T-helper 1 cell treated with Interleukin-12 subunit alpha and Interleukin-12 subunit beta and Interleukin-4 antibody, amounts not matched to agents 30 ng/mL and 1 ng/mL, for 36 hours (primary cell): Measurements from ENCODE around the gene PCDHGB1. TPM values are rescaled to one million over a fixed set of nuclear protein-coding genes. Genes with fewer than 3 reads are reported as not detected.
"Not testable (repeated sequence)": the region's sequence is repeated elsewhere in the genome, so short reads cannot be mapped to it uniquely, and the experiment has no call there.

Experiments
- intact Hi-C: fragments of 100-400 bp; cut with micrococcal nuclease; formaldehyde crosslinking; loops from one replicate; pipeline ENCODE4 v1.15.1; 2024
- total RNA-seq: library from RNA; stranded (reverse); gene quantifications from 2 replicates; pipeline ENCODE4 v1.2.3, GENCODE V29; 2022

The PCDHGB1 gene
- 0.15 and 0.17 TPM in 2 replicates for total RNA-seq

DNA sequence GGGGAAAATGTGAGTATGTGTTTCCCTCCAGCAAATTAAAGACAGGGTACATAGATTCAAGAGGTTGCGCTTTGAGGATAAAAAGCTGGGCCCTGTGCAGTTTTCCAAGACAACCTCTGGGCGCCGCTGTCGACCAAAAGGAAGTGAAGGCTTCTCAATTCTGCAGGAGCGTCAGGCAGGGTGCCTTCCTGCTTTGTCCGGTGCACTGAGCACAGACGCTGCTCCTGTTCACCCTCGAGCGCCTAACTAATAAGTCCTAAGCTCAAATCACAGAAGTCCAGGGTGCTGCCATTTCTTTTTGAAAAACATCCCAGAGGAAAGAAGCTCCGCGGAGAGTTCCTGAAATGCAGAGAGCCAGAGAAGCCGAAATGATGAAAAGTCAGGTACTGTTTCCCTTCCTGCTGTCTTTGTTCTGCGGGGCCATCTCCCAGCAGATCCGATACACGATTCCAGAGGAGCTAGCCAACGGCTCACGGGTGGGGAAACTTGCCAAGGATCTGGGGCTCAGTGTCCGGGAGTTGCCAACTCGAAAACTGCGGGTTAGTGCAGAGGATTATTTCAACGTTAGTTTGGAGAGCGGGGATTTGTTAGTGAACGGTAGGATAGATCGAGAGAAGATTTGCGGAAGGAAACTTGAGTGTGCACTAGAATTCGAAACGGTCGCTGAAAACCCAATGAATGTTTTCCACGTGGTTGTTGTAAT is at the start of gene PCDHGB1:
PCDHGB1 (plus strand) TSS at position 183 of the 703 bp plus-strand sequence; CDS start at position 345, 162 bp downstream.
- intact Hi-C loops, result no loop called here

DNA sequence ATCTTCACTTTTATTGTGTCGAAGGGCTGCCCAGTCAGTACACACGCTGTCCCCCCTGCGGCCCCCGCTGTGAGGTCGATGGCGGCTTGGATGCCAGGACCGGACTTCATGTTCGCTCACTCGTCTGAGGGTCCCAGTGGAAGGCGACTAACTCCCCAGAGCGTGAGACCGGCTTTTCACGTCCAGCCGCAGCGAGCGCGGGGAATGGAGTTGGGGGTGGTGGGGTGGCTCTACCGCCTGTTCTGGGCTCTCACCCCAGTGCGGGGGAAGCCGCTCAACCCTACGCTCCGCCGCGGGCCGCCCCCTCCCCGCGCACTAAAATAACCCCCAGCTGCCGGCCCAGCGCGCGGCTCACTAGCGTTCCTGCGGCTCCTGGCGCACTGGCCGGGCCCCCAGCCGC is 46.1 kb upstream of the PCDHGB1 start, which contains the start of gene SLC25A2:
SLC25A2 (minus strand) TSS at position 294 of the 400 bp plus-strand sequence; CDS start at position 110, 184 bp downstream.
- intact Hi-C loops, result no loop called here

DNA sequence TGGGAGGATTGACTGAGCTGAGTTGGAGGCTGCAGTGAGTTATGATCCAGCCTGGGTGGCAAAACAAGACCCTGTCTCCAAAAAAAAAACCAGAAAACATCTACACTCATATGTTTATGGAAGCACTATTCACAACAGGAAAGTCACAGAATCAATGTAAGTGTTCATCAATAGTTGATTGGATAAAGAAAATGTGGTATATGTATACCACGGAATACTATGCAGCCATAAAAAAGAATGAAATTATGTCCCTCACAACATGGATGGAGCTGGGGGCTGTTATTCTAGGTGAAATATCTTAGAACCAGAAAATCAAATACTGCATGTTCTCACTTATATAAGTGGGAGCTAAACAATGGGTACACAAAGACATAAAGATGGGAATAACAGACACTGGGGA is 43.3 kb upstream of the PCDHGB1 start:
- intact Hi-C loops, result no loop called here

DNA sequence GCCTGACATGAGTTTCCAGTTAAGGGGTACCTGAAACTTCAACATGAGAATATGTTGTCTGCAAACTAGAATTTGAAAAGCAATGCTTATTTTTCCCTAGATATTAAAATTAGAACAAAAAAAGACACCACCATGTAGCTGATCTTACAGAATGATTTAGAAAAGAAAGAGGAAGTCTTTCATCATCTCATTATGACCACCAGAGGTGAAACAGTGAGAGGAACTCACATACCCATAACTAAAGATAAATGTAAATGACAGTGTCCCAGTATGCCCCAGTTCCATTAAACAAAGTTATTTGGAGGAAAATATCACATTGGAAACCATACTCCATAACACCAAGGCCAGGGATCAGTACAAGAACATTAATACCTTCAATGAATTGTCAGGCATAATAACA is 36.2 kb upstream of the PCDHGB1 start:
- intact Hi-C loops, result no loop called here

DNA sequence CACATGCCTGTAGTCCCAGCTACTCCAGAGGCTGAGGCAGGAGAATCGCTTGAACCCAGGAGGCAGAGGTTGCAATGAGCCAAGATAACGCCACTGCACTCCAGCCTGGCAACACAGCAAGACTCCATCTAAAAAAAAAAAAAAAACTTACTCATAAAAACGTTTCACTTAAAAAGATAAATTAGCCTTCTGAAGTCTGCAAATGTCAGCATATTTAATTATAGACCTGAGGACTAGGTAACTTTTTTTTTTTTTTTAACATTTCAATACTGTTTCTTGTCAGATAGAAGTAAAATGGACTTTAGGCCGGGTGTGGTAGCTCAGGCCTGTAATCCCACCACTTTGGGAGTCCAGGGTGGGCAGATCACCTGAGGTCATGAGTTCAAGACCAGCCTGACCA is 32.9 kb upstream of the PCDHGB1 start:
- intact Hi-C loops, result not testable (repeated sequence)

DNA sequence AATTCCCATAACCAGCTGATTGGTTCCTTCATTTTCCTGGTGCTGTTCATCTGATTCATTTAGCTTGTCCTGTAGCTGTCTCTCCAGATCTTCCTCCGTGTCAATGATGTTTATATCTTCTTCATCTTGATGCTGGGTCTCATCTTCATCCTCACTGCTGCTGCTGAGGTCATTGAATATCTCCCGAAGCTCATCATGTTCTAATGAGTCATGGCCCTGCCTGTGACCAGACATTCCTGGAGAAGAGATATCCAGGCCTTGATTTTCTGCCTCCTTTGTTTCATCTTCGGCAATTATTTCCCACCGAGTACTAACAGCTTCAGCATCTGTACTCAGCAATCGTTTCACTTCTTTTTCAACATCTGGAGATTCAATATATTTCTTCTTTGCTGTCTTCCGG is 30.7 kb upstream of the PCDHGB1 start:
- intact Hi-C loops, result no loop called here

DNA sequence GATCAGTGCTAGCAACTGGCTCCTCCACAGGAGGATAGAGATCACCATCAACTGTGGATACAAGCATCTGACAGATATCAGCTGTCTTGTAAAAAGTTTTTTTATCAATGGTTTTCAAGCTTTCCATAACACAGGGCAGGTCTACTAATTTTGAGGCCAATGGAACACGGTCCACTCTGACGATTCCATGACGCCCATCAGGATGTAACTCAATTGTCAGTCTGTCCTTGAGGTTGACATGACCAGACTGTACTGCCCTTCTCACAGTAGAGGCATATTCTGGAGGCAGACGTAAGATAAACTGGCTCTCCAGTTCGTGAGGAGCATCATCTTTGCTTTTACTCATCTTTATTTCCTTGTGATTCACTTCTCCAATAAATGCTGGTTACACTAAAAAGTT is 30.2 kb upstream of the PCDHGB1 start:
- intact Hi-C loops, result loop anchor here (1.0 to 10.0 kb wide), 18 partner anchors 35 to 1205 kb away; partner anchors contain the start of genes ANKHD1, APBB3, CYSTM1 and DELE1

DNA sequence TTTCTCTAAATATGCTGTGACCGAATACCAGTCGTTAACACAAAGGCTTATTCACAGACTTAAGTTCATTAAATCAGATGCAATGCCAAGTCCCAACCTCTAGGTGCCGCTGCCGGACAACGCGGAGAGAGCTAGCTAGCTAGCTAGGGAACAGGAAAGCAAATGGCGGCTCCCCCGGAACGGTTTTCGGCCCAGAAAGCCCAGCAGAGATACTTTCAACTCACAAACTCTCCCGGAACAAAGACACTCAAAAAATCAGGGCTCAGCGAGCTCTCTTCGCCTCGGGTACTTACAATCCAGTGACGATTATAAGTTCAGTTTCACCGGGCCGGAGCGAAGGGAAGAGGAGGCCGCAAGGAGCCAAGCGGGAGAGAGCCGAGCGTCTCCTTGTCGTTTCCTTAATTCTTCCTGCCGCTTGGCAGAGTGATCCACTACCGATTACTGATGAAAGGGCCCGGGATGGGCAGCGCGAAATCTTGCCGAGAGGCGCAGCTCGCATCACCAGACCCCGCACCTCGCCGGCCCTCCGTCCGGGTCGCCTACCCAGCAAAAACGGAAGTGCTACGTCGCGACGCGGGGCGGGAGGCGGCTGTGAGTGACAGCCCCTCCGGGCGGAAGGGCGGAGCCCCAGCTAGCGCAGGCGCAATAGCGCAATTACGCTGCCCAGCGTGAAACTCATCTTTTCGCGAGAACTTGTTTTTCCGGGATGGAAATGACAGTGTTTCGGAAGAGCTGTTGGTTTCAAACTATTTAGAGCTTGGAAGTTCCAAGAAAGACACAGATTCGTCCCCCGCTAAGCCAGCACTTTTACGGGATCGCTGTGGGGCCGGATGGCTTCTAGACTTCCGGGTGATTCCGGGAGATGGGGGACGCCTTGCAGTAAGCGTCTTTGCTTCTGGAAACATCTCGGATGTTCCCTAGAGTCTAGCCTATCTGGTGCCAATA is 29.4 kb upstream of the PCDHGB1 start, which contains the start of gene TAF7:
TAF7 (minus strand) TSS at position 560 of the 945 bp plus-strand sequence. CDS start 740 bp downstream, outside the sequence.
- intact Hi-C loops, result loop anchor here (1.0 to 10.0 kb wide), 18 partner anchors 34 to 1206 kb away; partner anchors contain the start of genes ANKHD1, APBB3, CYSTM1 and DELE1

DNA sequence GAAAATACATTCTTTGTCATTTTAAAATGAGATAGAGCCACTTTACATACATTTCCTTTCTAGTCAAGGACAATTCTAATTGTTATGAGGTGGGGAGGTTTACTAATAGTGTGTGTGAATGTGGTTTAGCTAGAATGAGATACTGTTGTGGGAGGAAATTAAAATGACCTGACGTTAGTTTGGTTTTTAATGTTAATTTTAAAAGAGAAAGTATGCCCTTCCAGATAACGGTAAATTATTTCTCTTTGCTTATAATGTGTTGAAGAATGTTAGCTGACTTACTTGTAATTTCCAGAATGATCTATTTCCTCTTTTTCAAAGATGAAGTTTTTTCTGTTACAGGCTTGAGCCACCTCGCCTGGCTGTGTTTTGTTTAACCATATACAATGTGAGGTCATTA is 27.6 kb upstream of the PCDHGB1 start:
- intact Hi-C loops, result loop anchor here (5.0 to 10.0 kb wide), 3 partner anchors 675 to 1207 kb away; partner anchors contain the start of genes APBB3, IK, NDUFA2 and PURA

DNA sequence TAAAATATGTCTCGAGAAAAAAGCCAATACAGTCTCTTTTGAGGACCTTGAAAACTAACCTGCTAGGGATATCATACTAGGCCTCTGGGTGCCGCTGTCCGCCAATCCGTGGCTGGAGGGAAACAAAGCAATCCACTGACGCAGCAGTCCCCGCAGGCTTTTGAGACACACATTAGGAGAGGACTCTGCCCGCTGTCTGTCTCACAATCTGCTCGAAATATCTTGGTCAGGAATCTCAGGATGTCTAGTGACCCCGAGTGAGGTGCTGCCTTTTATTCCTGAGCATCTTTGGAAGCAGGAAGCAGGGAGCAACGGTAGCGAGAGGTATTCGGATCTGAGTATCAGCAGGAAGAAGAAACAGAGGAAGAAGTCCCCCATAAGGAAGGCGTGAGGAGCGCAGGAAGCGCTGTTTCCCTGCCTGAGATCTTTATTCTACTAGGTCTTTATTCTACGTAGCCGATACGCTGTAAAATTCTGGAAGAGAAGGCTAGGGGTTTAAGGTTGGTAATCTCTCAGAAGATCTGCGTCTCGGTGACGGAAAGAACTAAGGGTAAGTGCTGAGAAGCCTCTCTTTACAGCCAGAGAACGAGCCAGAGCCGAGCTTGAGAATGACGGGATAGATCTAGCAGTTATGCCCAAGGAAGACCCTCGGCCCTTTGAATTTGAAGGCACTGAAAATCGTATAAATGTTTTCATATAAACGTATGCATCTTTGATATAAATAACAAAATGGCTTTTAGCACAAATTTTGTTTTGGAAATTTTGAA is 23.6 kb upstream of the PCDHGB1 start:
- intact Hi-C loops, result loop anchor here (1.0 to 10.0 kb wide), 6 partner anchors 46 to 1211 kb away; partner anchors contain the start of genes APBB3, PCDHGA6, PCDHGB3 and PURA

DNA sequence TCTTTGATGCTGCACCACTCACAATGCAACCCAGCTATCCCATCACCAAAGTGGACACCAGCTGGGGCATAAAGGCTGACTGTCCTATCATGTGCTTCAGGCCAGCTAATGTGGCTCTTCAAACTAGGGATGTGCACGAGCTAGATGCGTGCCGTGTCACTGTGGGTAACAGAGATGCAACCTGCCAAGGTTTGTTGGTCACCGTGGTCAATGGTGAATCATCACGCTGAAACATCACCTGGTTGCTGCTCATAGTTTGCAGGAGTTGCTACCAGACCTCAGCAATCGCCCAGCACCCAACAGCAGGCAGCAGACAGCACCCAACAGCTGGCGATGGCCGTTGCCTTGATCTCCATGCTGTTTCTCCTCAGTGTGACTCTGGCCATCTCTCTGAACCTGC is 21.7 kb upstream of the PCDHGB1 start:
- intact Hi-C loops, result loop anchor here (1.0 to 10.0 kb wide), 4 partner anchors 44 to 1213 kb away; partner anchors contain the start of genes APBB3, PCDHGA6, PCDHGB3 and PURA

DNA sequence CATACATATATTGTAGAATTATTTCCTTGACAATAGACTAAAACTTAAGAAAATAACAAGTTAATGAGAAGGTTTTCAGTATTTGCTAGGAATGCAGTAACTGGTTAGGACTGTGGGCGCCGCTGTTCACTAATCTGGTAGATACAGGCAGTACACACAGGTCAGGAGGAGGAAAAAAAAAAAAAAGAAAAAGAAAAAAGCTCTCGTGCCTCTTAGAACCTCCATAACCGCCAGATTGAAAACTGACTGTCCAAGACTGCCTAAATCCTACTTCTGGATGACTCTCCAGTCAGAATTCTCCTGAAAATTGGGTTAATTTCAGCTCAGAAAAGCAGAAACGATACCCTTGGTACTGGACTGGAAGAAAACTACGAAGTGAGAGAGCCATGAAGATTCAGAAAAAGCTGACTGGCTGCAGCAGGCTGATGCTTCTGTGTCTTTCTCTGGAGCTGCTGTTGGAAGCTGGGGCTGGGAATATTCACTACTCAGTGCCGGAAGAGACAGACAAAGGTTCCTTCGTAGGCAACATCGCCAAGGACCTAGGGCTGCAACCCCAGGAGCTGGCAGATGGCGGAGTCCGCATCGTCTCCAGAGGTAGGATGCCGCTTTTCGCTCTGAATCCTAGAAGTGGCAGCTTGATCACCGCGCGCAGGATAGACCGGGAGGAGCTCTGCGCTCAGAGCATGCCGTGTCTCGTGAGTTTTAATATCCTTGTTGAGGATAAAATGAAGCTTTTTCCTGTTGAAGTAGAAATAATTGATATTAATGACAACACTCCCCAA is 19.4 kb upstream of the PCDHGB1 start, which contains the start of gene PCDHGA1:
PCDHGA1 (plus strand) TSS at position 216 of the 782 bp plus-strand sequence.
- intact Hi-C loops, result no loop called here

DNA sequence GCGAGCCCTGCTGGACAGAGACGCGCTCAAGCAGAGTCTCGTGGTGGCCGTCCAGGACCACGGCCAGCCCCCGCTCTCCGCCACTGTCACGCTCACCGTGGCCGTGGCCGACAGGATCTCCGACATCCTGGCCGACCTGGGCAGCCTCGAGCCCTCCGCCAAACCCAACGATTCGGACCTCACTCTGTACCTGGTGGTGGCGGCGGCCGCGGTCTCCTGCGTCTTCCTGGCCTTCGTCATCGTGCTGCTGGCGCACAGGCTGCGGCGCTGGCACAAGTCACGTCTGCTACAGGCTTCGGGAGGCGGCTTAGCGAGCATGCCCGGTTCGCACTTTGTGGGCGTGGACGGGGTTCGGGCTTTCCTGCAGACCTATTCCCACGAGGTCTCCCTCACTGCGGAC is 17.3 kb upstream of the PCDHGB1 start:
- intact Hi-C loops, result not testable (repeated sequence)

DNA sequence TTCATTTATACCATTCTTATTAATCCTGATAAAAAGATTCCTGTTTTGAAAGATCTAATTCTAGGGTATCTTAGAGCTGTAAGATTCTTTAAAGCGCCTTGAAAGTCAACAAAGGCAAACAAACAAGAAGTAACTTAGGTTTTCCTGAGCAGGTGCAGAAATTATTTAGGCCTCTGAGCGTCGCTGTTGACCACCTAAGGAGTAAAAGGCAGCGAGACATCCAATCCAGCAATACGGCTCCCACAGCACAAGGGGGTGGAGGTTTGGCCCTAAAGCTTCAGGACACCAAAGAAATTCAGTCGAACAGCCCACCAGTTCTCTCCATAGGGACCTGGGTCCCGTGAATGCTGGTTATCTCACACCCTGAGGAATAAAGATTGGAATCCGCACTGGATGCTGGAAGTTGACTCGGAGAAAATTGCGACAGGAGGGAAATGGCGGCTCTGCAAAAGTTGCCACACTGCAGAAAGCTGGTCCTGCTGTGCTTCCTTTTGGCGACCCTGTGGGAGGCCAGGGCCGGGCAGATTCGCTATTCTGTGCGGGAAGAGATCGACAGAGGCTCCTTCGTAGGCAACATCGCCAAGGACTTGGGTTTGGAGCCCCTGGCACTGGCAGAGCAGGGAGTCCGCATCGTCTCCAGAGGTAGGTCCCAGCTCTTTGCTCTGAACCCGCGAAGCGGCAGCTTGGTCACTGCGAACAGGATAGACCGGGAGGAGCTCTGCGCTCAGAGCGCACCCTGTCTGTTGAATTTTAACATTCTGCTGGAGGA is 11.2 kb upstream of the PCDHGB1 start, which contains the start of gene PCDHGA2:
PCDHGA2 (plus strand) TSS at position 223 of the 769 bp plus-strand sequence.
- intact Hi-C loops, result no loop called here

DNA sequence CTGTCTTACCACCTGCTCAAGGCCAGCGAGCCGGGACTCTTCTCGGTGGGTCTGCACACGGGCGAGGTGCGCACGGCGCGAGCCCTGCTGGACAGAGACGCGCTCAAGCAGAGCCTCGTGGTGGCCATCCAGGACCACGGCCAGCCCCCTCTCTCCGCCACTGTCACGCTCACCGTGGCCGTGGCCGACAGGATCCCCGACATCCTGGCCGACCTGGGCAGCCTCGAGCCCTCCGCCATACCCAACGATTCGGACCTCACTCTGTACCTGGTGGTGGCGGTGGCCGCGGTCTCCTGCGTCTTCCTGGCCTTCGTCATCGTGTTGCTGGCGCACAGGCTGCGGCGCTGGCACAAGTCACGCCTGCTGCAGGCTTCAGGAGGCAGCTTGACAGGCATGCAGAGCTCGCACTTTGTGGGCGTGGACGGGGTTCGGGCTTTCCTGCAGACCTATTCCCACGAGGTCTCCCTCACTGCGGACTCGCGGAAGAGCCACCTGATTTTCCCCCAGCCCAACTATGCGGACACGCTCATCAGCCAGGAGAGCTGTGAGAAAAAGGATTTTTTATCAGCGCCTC is 9.0 kb upstream of the PCDHGB1 start:
- intact Hi-C loops, result loop anchor here (5.0 kb wide), 2 partner anchors 171 to 216 kb away; no protein-coding TSS in a partner anchor

DNA sequence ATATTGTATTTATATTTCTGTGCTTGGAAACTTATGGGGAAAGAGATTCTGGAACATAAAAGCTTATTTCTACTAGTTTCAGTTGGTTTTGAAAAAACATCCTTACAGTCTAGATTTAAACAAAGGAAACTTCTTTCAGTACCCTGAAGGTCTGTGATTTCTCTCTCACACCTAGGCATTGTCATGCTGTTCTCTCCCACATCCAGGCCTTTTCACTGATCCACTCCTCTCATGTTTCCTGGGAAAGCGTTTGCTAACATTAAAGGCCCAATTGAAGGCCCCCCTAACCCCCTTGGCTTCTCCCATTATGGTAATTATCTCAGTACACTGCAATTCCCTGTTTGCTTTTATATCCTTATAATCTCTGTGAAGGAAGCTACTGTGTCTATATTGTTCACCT is 7.1 kb upstream of the PCDHGB1 start:
- intact Hi-C loops, result loop anchor here (5.0 kb wide), 2 partner anchors 170 to 215 kb away; no protein-coding TSS in a partner anchor

DNA sequence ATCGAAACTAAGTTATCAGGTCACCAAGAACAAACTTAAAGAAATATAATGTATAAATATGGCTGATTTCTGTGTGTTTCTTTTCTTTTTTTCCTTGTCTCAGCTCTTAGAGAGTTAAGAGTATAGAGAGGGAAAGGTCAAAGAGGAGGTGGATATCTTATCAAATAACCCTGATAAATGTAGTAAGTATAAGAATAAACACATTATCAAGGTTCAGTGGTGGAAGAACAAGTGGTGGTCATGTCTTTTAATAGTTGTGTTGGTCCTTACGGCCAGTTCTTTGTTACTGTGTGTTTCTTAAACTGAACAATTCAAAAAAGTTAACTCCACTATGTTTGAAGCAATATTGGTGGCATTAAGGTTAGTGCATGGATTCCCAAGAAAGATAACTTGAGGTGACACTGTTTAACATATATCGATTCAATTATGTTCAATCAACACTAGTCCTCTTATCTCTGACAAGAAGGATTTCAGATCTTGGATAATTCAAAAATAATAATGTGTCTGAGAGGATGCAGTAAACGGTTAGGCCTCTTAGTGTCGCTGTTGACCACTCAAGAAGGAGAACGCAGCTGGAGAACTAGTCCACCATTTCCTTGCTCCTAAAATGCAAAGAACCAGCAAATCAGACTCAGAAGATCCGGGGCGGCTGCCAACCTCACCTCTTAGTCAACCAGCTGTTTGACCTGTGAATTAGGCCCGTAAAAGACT is 6.5 kb upstream of the PCDHGB1 start, which contains the start of gene PCDHGA3:
PCDHGA3 (plus strand) TSS at position 588 of the 711 bp plus-strand sequence. CDS start 205 bp downstream, outside the sequence.
- intact Hi-C loops, result loop anchor here (5.0 kb wide), 2 partner anchors 169 to 214 kb away; no protein-coding TSS in a partner anchor
